ENCODE measurements around the gene CBFA2T2. TPM values are rescaled to one million over a fixed set of nuclear protein-coding genes. Genes with fewer than 3 reads are reported as not detected.
"Not testable (repeated sequence)": the region's sequence is repeated elsewhere in the genome, so short reads cannot be mapped to it uniquely, and the experiment has no call there.

Gene CBFA2T2
- total and polyA plus RNA-seq, 10 of the 15 experiments (the other 5 are each of a cell fraction or from before 2014, with no cell fraction given): 0.61 to 8.6 (median 5.5) TPM

GRCh38 chr20:33493076-33493766 is 3.3 kb downstream of the CBFA2T2 start (continued):
- TF ChIP-seq REST (IDR thresholded peaks at IDR 0.05; ENCODE audit: low read depth, low read length) (no peak), NFXL1 (IDR thresholded peaks at IDR 0.05; ENCODE audit: borderline replicate concordance) (no peak), NFYA (IDR thresholded peaks at IDR 0.05; ENCODE audit: borderline replicate concordance, low read depth, low read length) (no peak)

GRCh38 chr20:33496776-33497175 is 6.9 kb downstream of the CBFA2T2 start:
- intact Hi-C loops (cut with micrococcal nuclease; ENCODE audit: unreplicated experiment); H3K79me2 ChIP-seq (ENCODE audit: control insufficient read depth, insufficient read depth, low read length); H3K9me3 ChIP-seq (replicated peaks; ENCODE audit: control insufficient read depth, insufficient read depth, low read length); H3K9ac ChIP-seq (ENCODE audit: control insufficient read depth, insufficient read depth, low read length); H3K27me3 ChIP-seq (replicated peaks in 1 of 2; ENCODE audit: control insufficient read depth in 2 of 2, insufficient read depth in 2 of 2, low read length in 1 of 2); DNase-seq (ENCODE audit: low read depth, low spot score); H3K27ac ChIP-seq (ENCODE audit: control insufficient read depth, insufficient read depth); H4K20me1 ChIP-seq (ENCODE audit: control insufficient read depth, insufficient read depth); FAIRE-seq; in situ Hi-C loops (cut with MboI); SMC1A ChIA-PET (ENCODE audit: uncharacterized antibody, unreplicated experiment); H3K4me2 ChIP-seq (ENCODE audit: control insufficient read depth, insufficient read depth); BruUV-seq (replicated peaks); H3K4me1 ChIP-seq (ENCODE audit: control insufficient read depth, insufficient read depth, low read length); ATAC-seq; H3K36me3 ChIP-seq (ENCODE audit: control insufficient read depth in 2 of 2, insufficient read depth in 2 of 2, low read length in 1 of 2); H2AFZ ChIP-seq (ENCODE audit: control insufficient read depth, low read depth, low read length); H3K4me3 ChIP-seq: not testable (repeated sequence)
- ChIA-PET CTCF (interaction anchor here (1.2 to 1.6 kb wide), 2 partner anchors 95 to 156 kb away, joined by 3 read pairs; no protein-coding TSS in a partner anchor), POLR2A (interaction anchor here (0.6 to 1.2 kb wide), 2 partner anchors 54 to 227 kb away, joined by 3 to 6 read pairs; no protein-coding TSS in a partner anchor), RAD21 (ENCODE audit: unreplicated experiment) (interaction anchor here (0.7 kb wide), 1 partner anchor 1051 kb away, joined by 4 read pairs; no protein-coding TSS in a partner anchor)
- 99% methylated on average over 6 of the region's 6 CpGs for WGBS (ENCODE audit: insufficient coverage, insufficient replicate concordance, low lambda C conversion rate, missing lambda C conversion rate)
